HG03558 (cell line): ENCODE measurements around the gene ATP10A.

Experiments
- ATAC-seq: cut with Tn5 transposase; IDR thresholded peaks from one replicate; pipeline ENCODE4 v1.9.1; 2021; ENCODE audit warnings: moderate number of reproducible peaks; ENCODE audit not compliant: unreplicated experiment; ENCODE audit errors: extremely low read depth

ATP10A gene

DNA sequence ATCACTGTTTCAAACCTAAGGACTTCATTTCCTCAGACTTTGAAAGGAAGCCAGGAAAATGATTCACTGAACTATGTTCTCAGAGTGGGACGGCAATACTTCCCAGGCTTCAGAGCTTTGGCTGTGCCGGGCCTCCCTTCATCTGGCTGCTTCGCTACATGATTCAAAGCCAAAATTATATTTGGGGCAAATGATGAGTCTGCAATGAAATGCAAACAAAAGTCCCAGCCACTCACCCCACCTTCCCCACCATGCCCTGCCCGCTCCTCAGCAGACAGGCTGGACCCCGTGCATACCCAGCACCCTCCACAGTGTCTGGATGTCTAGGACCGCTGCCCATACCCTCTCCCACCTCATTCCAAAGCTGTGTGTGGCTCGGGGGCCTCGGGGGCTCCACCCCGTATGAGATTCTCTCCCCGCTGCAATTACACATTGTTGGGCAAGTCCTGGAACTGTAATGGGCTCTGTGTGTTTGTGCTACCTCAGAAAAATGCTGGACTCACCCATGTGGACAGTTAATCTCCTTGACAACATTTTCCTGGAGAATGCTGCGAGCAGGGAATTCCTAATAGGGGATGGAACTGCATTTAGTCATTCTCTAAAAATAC is 32.2 kb downstream of the ATP10A start:
- ATAC-seq, result no peak

DNA sequence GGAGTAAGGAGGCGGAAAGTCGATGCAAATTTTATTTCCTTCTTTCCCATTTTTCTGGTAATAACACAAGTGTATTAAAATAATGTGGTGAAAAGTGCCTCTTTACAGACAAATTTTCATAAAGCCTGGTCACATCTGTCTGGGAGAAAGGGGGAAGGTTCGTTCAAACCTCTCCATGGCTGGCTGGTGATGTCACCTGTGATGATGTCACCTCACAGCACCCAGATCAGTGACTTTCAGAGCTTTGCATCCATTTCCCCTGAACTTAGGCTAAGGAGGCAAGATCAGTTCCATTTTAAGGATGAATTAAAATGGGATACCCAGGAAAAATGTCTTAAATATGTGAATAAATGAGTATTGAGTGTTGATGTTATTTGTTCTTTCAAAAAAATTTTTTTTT is 34.1 kb downstream of the ATP10A start:
- ATAC-seq, result no peak

DNA sequence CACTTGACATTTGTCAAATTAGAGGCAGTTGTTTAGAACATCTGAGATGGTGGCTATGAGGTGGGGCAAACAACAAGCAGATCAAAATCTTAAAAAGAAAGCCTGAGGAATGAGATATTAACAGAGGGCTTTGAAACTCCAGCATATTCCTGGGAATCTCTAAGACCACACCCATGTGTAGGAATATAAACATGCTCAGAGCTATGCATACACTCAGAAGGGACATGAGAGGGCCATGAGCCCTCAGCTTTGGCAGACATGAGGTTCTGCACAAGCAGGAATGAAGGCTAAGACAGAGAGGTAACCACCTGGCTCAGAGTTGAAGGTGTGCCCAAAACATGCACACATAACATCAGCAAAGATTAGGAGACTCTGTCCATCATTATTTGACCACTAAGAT is 37.9 kb downstream of the ATP10A start:
- ATAC-seq, result no peak

DNA sequence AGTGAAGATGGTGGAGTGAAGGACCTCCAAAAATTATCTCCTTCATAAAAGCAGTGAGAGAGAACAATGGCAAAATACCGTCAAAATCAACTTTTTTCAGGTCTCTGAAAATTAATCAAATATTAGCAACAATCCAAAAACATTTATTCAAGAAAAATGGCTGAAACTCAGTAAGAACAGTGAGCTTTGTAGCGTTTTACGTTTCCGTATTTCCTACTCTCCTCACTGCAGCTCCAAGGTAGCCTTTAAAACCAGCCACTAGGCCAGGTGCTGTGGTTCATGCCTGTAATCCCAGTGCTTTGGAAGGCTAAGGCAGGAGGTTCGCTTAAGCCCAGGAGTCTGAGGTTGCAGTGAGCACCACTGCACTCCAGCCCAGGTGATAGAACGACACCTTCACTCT is 38.5 kb downstream of the ATP10A start:
- no peak for ATAC-seq

DNA sequence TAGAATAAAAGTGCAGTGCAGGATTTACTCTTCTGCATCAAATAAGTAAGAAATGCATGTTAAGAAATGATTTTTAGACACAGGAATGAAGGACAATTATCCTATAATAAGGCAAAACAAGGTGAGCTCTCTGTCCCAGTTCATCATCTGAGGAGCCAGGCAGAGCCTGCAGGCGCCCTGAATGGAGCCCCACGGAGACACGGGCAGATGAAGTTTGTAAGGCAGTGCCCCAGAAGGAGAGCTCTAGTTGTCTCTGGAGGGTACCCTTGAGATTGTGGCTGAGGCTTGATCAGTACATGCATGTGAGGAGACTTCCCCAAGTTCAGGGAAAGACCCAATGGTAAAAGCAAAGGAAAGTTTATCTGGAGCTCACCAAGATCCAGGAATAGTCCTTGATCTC is 50.3 kb downstream of the ATP10A start:
- ATAC-seq, result no peak

DNA sequence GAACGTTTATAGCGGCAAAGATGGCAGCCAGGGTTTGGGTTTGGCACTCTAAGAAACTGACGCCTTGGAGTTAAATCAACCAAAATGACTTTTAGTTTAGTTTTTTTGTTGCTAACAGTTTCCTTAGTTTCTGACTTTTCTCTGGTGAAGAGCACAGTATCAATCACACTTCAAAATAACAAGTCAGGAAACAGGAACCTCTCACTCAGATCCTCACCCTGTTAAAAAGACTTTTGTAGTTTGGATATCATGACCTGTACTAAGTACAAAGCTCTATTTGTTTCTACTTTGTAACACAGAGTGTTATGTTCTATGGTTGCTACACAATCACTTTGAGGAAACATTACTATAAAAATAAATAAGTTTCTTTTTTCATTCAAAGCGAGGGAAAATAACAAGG is 51.1 kb downstream of the ATP10A start:
- ATAC-seq, result no peak

DNA sequence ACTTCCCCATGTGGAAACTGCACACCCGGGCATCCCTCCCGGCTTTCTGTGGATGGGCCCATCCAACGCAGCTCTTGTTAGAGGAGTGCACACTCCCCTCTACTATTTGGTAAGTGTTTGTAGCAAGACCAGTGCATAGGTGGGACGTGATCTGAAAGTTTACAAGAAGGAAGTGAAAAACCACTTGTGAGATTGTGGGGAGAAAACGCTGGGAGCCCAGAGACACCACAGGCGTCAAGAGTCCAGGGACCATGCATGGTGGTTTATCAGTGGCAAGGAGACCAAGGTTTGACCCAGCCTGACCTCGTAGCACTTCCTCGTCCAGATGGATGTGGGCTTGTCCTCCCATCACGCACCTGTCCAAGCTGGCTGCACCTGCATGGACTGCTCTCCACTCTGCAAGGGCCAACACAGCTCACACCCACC is 51.6 kb downstream of the ATP10A start:
- ATAC-seq, result no peak

DNA sequence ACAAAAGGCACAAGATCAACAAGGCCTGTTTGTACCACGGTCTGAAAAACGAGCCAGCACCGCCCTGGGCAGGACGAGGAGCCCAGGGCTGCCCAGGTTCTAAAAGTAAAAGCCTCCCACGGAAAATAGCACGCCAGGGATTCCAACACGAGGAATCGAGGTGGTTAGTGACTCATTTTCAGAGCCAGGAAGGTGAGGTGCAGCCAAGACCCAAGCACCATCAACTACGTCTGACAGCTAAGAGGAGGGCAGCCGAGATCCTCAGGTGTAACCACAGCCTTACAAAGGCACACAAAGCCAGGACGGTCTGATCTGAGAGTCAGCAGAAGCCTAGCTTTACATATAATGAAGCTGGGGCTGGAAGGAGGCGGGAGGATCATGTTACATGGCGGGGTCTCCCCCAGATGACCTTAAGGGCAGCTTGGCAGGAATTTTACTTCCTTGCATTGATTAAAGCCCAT is 52.5 kb downstream of the ATP10A start:
- no peak for ATAC-seq

DNA sequence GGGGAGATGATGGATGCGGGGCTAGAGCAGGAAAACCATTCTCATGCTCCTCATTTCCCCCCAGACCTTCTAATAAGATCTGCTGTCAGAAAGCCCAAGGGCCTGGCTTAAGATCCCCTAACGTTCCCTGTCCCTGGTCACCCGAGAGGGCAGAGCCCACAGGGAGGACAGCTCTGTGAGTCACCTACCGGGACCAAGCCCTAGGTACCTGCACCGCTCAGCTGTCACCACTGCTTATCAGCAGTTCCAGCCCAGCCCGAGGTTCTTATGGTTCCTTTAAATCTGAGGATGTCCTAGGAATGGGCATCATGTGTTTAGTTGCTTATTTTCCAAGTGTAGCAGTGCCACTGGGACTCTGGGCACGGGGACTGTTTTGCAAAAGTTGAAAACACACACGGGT is 53.0 kb downstream of the ATP10A start:
- no peak for ATAC-seq

DNA sequence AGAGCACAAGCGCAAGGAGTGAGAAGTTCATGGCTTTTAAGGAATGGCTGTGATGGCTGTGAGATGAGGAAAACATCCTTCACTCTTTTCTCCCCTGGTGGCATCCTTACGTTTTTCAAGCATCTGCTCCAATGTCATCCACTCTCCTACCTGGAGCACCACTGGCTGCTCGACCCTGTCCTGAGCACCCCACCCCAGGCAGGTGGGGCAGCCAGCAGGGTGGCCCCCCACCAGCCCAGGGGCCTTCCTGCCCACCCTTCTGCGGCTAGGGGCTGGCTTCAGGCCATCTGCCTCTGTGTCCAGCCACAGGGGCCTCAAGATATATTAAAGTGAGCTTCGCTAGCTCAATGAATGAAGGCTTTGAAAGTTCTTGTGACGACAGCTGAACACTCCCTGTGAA is 56.1 kb downstream of the ATP10A start:
- ATAC-seq, result no peak

DNA sequence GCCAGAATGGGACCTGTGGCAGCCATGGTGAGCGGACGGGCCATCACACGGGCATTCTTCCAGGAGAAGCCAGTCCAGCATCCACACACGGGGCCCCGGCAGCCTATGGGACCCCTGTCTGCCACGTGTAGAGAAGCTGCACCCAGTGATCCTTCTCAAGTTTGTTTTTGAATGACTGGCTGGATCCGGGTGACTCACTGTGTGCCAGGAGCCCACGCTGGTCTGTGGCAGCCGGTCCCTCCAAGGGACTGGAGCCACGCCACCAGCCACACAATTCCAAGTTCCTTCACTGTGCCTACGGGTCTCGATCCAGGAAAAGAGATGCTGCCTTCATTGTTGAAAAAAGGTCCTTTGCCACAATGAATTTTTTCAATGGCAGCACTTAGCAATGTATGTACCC is 58.1 kb downstream of the ATP10A start:
- no peak for ATAC-seq

DNA sequence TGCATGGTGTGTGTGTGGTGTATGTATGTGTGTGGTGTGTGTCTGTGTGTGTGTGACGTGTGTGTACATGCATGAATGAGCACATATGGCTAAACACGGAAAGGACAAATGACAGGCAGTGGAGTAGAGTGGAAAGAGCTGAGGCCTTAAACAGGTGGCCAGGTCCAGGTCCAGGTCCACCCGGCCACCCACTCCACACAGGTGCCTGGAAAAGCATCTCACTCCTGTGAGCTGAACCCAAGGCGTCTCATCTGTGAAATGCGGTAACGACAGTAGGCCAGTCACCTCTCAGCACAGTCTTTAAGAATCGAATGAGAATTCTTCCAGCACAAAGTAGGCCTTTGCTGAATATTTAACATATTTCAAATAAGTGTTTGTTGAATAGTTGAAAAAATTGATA is 58.7 kb downstream of the ATP10A start:
- ATAC-seq, result no peak

DNA sequence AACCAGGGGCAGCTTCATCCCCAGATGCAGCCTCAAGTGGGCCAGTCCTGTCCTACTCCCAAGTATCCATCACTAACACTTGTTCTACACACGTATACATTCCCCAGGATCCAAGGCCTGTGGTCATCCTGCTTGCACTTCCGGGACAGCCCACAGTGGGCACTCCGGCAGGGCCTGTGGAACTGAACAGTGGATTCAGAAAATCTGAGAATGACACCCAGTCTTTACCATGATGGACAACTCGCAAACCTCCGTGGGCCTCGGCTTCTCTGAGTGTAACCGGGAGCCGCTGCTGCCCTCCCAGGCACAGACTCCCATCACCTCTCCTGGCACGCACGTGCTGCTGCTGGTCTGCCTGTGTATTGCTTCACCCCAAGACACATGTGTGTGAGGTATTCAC is 59.6 kb downstream of the ATP10A start:
- ATAC-seq, result no peak

DNA sequence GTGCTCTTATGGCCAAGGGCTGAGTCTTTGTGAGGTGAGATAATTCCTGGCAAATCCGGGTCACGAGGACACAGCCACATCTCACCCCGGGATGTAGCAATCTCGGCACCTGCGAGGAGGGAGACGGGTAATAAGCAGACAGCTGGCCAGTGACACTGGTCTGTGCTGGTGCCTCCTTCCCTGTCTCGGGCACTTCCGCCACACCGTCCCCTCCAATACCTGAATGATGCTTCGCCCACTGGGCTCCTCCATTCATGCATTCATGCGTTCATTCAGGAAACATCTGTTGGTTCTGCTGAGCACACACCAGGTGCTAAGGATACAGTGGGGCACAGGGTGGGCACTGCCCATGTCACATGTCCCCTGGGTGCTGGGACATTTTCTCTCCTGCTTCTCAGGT is 60.1 kb downstream of the ATP10A start:
- ATAC-seq, result no peak

DNA sequence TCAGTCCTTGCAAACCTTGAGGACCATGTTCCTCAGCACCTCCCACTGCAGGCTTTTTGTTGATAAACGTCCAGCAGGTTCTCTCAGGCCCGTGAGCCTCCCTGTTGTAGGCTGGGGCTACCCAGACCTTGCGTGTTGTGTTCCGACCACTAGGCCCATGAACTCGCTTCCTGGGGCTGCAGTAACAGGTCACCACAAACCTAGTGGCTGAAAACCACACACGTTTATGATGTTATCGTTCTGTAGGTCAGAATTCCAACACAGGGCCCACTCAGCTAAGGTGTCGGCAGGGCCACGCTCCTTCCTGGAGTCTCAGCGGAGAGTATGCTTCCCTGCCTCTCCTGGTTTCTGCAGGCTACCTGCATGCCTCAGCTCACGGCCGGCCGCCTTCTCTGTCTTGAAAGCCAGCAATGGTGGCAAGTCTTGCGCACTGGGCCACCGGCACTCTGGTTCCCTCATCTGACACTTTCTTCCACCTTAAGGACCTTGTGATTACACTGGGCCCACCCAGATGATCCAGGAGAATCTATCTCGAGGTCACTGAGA is 60.8 kb downstream of the ATP10A start:
- ATAC-seq, result no peak

DNA sequence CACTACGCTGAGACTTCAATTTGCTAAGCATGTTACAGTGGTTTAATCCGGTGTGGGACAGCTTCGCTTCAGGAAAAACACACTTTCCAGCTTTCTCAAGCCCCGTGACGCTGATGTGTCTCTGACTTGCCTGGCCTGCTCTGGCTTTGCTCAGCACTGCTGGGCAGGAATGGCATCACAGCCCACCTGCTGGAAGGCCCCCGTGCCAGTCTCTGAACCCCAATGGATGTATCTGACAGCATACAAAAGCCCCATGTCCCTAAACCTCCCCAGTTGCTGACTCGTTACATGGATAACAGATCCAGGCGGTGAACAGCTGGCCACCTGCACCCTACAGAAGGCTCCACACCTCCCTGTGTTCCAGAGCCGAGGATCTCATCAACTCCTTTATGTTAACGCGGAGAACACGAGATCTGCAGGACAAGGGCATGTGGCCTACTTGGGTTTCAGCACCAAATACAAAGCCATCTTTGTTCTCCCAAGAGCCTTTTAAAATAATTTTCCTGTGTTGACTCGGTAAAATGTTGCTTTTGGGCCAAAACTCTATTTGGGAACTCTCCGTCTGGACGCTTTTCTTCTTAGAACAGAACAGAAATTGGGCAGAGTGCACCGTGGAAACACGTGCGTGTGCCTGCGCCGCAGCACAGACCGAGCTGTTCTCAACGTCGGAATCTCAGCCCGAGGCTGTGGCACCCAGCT is 61.4 kb downstream of the ATP10A start:
- no peak for ATAC-seq

DNA sequence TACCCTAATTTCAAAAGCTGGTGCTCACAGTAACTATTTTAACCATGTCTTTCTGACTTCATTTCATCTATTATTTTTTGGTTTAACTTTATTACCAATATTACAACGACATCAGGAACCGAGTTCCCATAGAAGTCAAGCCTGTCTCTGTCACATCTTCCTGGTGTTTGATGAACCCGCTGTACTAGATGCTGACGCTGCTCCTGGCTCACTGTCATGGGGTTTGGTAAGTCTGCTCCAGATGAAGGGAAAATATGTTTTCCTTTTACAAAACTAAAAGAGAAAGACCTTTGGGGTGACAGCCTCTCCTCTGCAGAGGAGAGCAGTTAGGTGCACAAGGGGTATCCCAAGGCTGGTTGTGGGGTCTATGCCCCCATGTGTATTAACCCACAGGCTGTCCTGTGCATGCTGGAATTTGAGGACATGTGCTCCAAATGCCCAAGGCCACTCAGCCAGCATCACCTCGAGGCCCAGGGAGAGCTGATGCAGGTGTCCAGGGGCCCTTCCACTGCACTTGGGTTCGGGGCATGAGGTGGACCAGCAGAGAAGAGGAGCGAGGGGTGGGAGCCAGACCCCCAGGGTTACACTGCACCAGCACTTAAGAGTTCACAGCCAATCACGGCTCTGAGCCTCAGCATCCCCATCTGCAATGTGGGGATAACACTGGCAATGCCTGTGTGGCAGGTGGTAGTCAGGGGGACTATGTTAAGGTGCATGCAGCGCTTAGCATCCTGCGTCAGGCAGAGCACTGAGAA is 62.2 kb downstream of the ATP10A start:
- no peak for ATAC-seq

DNA sequence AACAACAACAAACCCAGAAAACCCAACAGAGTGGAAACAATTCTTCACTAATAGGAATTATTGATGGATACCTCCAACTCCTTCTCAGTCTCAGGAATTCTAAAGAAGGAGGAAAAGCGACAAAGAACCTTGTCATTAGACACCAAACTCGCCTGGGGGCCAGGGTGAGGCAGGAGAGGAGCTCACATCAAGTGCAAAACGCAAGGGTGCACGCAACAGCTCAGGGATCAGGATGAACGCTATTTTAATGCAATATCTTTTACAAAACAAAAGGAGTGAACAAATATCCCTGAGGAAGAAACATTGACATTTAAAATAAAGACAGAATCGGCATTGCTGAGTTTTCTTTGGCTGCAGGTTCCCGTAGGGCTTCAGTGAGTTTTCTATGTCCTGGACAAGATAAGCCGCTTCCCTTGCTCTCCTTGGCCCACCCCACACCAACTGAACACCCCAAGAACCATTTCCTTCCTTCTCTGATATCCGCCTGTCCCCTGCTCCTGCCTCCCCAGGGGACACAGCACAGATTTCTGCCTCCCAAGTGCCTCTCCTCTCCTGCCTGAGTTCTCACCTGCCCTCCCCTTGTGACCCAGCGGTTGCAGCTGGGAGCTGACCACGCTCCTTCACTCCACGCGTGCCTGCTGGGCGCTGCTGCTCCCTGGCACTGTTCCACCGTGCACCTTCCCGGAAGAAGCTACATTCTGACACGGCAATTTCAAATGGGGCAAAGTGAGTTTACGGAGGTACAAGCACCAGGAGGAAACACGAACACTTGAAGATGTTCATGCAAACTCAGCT is 63.0 kb downstream of the ATP10A start:
- ATAC-seq, result no peak

DNA sequence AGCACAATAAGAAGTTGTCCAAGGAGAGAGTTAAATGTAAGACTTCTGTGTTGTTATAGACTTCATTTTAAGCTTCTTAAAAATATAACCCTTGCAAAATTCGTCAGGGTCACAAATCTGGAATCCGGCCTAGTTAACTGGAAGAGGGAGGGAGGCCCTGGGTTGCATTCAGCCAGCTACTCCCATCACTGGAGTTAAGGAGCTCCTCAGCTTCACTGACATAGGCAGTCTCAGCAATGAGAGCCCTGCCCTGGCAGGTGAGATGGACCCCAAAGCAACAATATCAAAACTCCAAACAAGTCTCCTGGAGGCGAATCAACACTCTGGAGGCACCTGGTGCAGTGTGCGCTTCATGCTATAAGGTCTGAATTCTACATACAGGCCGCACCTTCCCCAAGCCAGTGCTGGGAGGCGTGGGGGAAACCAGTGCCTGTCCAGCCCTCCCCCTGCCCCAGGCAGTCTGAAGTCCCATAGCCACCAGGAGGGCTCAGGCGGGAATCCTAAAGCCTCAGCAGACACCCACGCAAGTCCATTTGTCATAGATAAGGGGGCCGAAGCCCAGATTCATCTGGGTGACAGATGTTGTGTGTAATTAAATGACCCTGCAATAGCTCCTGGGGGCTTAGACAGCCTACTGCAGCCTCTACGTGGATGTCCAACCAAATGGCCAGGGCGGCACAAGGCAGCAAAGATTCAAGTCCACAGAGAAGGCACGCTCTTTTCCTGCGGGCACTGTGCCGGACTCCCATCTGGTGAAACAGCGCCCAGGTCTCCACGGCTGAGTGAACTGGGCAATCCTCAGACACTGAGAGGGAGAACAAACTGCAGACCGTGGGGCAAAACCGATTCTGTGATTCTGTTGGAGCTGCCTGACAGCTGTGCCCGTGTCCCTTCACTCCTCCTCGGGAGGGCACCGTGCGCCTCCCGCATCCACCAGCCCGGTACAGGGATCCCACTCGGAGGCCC is 64.9 kb downstream of the ATP10A start:
- ATAC-seq, result no peak
